Keratinocyte (primary cell): ENCODE measurements around the gene PLEKHH1. TPM values are rescaled to one million over a fixed set of nuclear protein-coding genes. Genes with fewer than 3 reads are reported as not detected.

Experiments used
- DNase-seq: peaks from one replicate; pipeline ENCODE4 v3.0.0-alpha.2; 2011; ENCODE audit warnings: low read depth, missing footprints, low spot score
- FAIRE-seq: peaks from 2 replicates; lab custom pipeline; 2011; peaks lifted over from hg19 to GRCh38; lab: Jason Lieb, UNC
- H2AFZ ChIP-seq: 2 replicates; pipeline ENCODE4 v1.6.0; 2012; ENCODE audit warnings: low read length, control low read depth, inconsistent platforms; ENCODE audit not compliant: control insufficient read depth
- H3K27ac ChIP-seq: 2 replicates; pipeline ENCODE4 v1.5.1; 2011; ENCODE audit warnings: low read length; ENCODE audit not compliant: control insufficient read depth, insufficient read depth
- H3K27me3 ChIP-seq: 3 replicates; pipeline ENCODE4 v1.6.0; 2011; ENCODE audit warnings: low read length; ENCODE audit not compliant: control insufficient read depth, insufficient read depth; ENCODE audit errors: extremely low read depth
- H3K36me3 ChIP-seq, 2 experiments: 2 replicates in 1 of 2; 3 replicates in 1 of 2; pipeline ENCODE4 v1.5.1; 2011; ENCODE audit warnings: low read length in 2 of 2, mild to moderate bottlenecking in 1 of 2; ENCODE audit not compliant: control insufficient read depth in 2 of 2, insufficient read depth in 2 of 2; ENCODE audit errors: extremely low read depth in 1 of 2
- H3K4me1 ChIP-seq: 3 replicates; pipeline ENCODE4 v1.5.1; 2011; ENCODE audit warnings: low read length; ENCODE audit not compliant: control insufficient read depth, insufficient read depth; ENCODE audit errors: extremely low read depth
- H3K4me2 ChIP-seq: 3 replicates; pipeline ENCODE4 v1.6.0; 2011; ENCODE audit warnings: low read depth, low read length; ENCODE audit not compliant: control insufficient read depth, insufficient read depth; ENCODE audit errors: extremely low read depth
- H3K4me3 ChIP-seq, 3 experiments: fragments of 200-600 bp in 1 of 3; sonication (generic) in 1 of 3; 2 replicates in 2 of 3; 3 replicates in 1 of 3; pipeline ENCODE4 v1.5.1; 2011 to 2016; ENCODE audit warnings: low read length in 3 of 3, mild to moderate bottlenecking in 3 of 3, control low read depth in 2 of 3, inconsistent platforms in 1 of 3, low read depth in 1 of 3, mixed read lengths in 1 of 3, mixed run types in 1 of 3, moderate library complexity in 1 of 3; ENCODE audit not compliant: control insufficient read depth in 2 of 3, insufficient read depth in 2 of 3; ENCODE audit errors: extremely low read depth in 1 of 3
- H3K79me2 ChIP-seq: 2 replicates; pipeline ENCODE4 v1.6.0; 2012; ENCODE audit warnings: low read length; ENCODE audit not compliant: control insufficient read depth, insufficient read depth
- H3K9ac ChIP-seq: 3 replicates; pipeline ENCODE4 v1.6.0; 2011; ENCODE audit warnings: low read length; ENCODE audit not compliant: control insufficient read depth, insufficient read depth; ENCODE audit errors: extremely low read depth
- H3K9me1 ChIP-seq: 3 replicates; pipeline ENCODE4 v1.6.0; 2011; ENCODE audit warnings: low read length; ENCODE audit not compliant: control insufficient read depth, insufficient read depth; ENCODE audit errors: extremely low read depth
- H3K9me3 ChIP-seq: 2 replicates; pipeline ENCODE4 v1.5.1; 2012; ENCODE audit warnings: low read depth, low read length; ENCODE audit not compliant: control insufficient read depth
- H4K20me1 ChIP-seq: 3 replicates; pipeline ENCODE4 v1.6.0; 2011; ENCODE audit warnings: low read length; ENCODE audit not compliant: control insufficient read depth, insufficient read depth; ENCODE audit errors: extremely low read depth
- EZH2 ChIP-seq: IDR thresholded peaks from one replicate; pipeline ENCODE4 v1.6.1; 2012; ENCODE audit warnings: inconsistent platforms, mild to moderate bottlenecking, low read length, moderate library complexity
- dilution Hi-C: fragments of 300-500 bp; cut with MboI; formaldehyde crosslinking; loops from one replicate; pipeline ENCODE4 v1.7.0; 2020; ENCODE audit warnings: low sequenced_read_pairs; ENCODE audit not compliant: extremely low pct_ligation_motif_present
- polyA plus RNA-seq, 5 experiments: library from polyadenylated mRNA; depleted of rRNA in 3 of 5; stranded (reverse) in 3 of 5; stranded (forward) in 1 of 5; unstranded in 1 of 5; fragments of >200 nt; gene quantifications; 1 replicate in 1 of 5; 2 replicates in 3 of 5; 3 replicates in 1 of 5; pipeline versions ENCODE4 v1.2.1 to v1.2.3, GENCODE V29; 2011 to 2012; ENCODE audit warnings: missing spikeins in 2 of 5, low read depth in 1 of 5, low replicate concordance in 1 of 5
- TF ChIP-seq, protein P1 (sequence below), 3 experiments: IDR thresholded peaks in 1 of 3; conservative IDR thresholded peaks in 1 of 3; optimal IDR thresholded peaks in 1 of 3; 2 replicates in 2 of 3; 3 replicates in 1 of 3; pipeline versions ENCODE3 to v1.5.1; 2011; ENCODE audit warnings: low read length in 3 of 3, mild to moderate bottlenecking in 3 of 3, moderate library complexity in 2 of 3, control low read depth in 1 of 3, inconsistent platforms in 1 of 3; ENCODE audit not compliant: insufficient read depth in 2 of 3; ENCODE audit errors: extremely low read depth in 1 of 3

PLEKHH1 gene
- polyA plus RNA-seq, 1 donor (not counting 4 experiments of a cell fraction or from before 2014, with no cell fraction given) = 4.4 TPM

GRCh38 chr14:67602076-67602475, 69.0 kb downstream of the PLEKHH1 start:
- peaks cover 13% of the 10 kb centered on the region for H3K79me2 ChIP-seq
- H3K9me3 ChIP-seq = no peaks in the 10 kb centered on the region
- no peak overlapping the region for H3K4me2 ChIP-seq
- H4K20me1 ChIP-seq = no peaks in the 10 kb centered on the region
- H3K4me3 ChIP-seq = no peak overlapping the region
- dilution Hi-C loops = no loop called here
- peaks cover 13% of the 10 kb centered on the region for H3K4me1 ChIP-seq
- H3K27ac ChIP-seq = no peak overlapping the region
- H2AFZ ChIP-seq = no peak overlapping the region
- H3K9ac ChIP-seq = no peak overlapping the region
- H3K27me3 ChIP-seq = no peaks in the 10 kb centered on the region
- DNase-seq (no peak), FAIRE-seq (no peak)
- H3K9me1 ChIP-seq = no peaks in the 10 kb centered on the region
- no peaks in the 10 kb centered on the region for H3K36me3 ChIP-seq
- TF ChIP-seq EZH2 = no peak
- TF ChIP-seq, protein P1, sequence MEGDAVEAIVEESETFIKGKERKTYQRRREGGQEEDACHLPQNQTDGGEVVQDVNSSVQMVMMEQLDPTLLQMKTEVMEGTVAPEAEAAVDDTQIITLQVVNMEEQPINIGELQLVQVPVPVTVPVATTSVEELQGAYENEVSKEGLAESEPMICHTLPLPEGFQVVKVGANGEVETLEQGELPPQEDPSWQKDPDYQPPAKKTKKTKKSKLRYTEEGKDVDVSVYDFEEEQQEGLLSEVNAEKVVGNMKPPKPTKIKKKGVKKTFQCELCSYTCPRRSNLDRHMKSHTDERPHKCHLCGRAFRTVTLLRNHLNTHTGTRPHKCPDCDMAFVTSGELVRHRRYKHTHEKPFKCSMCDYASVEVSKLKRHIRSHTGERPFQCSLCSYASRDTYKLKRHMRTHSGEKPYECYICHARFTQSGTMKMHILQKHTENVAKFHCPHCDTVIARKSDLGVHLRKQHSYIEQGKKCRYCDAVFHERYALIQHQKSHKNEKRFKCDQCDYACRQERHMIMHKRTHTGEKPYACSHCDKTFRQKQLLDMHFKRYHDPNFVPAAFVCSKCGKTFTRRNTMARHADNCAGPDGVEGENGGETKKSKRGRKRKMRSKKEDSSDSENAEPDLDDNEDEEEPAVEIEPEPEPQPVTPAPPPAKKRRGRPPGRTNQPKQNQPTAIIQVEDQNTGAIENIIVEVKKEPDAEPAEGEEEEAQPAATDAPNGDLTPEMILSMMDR (optimal IDR thresholded peaks at IDR 0.05 in 1 of 3, IDR thresholded peaks at IDR 0.05 in 1 of 3, conservative IDR thresholded peaks at IDR 0.05 in 1 of 3; ENCODE audit: extremely low read depth in 1 of 3, insufficient read depth in 2 of 3, low read length in 3 of 3) = no peak

DNA sequence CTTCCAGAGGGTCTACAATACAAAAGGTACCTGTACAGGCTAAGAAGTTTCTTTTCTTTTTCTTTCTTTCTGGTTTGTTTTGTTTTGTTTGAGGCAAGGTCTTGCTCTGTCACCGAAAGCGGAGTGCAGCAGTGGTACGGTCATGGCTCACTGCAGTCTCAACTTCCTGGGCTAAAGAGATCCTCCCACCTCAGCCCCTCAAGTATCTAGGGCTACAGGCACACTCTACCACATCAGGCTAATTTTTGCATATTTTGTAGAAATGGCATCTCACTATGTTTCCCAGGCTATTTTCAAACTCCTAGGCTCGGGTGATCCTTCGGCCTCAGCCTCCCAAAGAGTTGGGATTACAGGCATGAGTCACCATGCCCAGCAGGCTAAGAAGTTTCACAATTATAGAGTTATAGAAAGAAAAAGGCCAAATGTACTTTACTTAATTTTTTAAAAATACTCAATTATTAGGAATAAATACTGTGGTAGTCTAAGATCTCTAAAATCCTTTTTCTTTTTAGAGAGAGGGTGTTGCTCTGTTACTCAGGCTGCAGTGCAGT, 70.0 kb downstream of the PLEKHH1 start:
- no peaks in the 10 kb centered on the region for H3K9me3 ChIP-seq
- H2AFZ ChIP-seq = no peak overlapping the region
- H3K4me1 ChIP-seq = peaks cover 13% of the 10 kb centered on the region
- H3K4me2 ChIP-seq = no peak overlapping the region
- no peaks in the 10 kb centered on the region for H3K9me1 ChIP-seq
- no peak for DNase-seq
- no peak overlapping the region for H3K4me3 ChIP-seq
- no peaks in the 10 kb centered on the region for H3K27me3 ChIP-seq
- TF ChIP-seq EZH2 = no peak
- TF ChIP-seq, protein P1 (optimal IDR thresholded peaks at IDR 0.05 in 1 of 3, IDR thresholded peaks at IDR 0.05 in 1 of 3, conservative IDR thresholded peaks at IDR 0.05 in 1 of 3; ENCODE audit: extremely low read depth in 1 of 3, insufficient read depth in 2 of 3, low read length in 3 of 3) = no peak
- no peak overlapping the region for H3K27ac ChIP-seq
- peaks cover 12% of the 10 kb centered on the region for H3K79me2 ChIP-seq
- no peaks in the 10 kb centered on the region for H3K36me3 ChIP-seq
- no peak for FAIRE-seq
- H3K9ac ChIP-seq = no peak overlapping the region
- no peaks in the 10 kb centered on the region for H4K20me1 ChIP-seq
- dilution Hi-C loops = no loop called here
